NCI-H69 (cell line): ENCODE data around the gene RBM5.

ENCODE experiments used
- DNase-seq: peaks from one replicate; lab custom pipeline; 2025; lab: John Stamatoyannopoulos, UW

RBM5 gene

DNA sequence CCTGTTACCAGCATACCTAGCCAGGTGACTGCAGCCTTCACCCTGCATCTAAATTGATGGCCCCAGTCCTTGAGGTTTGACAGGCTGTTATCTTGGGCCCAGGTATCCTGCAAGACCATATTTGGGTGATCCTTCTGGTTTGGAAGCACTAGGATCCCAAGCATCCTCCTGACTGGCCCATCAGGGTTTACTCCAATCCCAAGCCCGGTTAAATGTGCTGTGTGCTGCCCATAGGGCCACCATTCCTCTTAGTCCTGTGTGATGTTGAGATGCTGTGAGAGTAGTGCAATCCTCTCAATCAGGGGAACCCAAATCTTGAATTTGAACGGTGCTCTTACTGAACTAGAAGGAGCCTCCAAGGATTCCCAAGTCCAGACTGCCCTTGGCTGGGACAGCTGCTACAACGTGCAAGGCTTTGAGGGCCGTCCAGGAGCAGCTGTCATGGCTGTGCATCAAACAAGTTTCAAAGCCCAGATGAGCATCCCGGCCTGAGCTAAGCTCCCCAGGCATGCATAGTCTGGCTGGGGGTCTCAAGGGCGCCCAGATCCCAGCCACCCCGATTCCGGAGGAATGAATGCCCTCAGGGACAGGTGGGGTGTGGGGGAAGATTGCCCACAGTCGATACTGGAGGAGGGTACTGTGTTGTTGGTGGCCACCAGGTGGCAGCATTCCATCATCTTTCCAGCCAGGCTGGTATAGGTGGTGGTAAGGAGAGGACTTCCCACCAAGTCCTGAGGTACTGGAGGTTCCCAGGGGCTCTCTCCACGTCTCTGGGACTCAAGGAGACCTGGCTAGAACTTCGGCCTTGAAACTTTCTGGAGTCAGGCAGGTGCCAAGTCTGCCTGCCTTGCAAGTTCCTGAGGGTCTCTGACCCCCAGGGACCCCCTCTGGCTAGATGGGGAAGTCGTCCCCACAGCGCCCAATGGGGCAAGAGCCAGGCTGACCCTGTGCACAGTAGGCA lies 32.6 kb downstream of the RBM5 start:
- DNase-seq, result peak; percentile 70

DNA sequence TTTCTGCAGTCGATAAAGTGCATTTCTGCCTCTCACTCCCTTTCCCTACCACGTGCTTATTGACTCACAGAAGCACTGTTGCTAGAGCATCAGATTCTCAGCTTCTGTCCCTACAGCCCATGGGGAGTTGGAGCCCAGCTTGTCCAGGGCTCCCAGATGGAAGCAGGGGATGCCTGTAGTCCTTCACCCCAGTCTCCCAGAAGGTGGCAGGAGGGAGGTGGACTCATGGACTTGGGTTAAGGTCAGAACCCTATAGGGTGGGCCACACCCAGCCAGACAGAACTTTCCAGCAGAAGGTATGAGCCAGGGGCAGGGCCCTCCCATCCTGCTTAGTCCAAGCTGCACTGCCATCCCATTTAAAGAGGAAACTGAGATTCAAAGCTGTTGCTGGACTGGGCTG lies 33.4 kb downstream of the RBM5 start:
- no peak for DNase-seq

- peak; percentile 14 for DNase-seq
Measured at GRCh38 chr3:50122661-50123391, 34.1 kb downstream of the RBM5 start.

GRCh38 chr3:50123394-50124051 lies 34.8 kb downstream of the RBM5 start:
- peak; percentile 51 for DNase-seq

DNA sequence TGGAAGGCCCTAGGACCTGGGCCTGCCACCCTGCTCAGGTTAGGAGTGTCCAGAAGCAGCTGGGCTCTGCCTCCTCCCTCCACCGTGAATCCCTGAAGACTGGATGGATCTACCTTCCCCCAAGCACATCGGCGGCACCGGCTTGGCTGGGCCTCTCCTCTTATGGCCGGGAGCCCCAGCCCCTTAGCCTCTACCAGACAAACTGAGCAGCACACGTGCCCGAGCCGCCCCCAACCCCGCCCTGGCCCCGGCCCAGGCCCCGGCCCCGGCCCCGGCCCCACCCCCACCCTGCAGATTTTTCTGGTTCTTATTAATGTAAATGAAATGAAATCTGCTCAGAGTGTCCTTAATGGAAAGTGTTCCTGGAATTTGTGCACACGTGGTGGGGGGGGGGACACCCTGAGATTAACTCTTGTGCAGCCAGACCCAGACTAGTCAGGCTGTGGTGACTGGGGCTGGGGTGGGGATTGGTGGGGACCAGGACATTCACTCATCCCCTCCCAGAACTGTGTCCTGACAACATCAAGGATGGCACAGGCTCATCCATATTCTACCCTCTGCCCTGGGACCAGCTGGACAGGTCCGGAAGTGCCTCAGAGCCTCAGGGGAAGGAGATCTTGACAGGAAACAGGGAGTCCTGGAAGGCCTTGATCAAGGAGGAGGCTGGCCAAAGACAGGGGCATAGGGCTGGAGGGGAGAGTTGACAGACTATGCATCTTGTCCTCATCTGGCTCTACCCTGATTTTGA lies 35.5 kb downstream of the RBM5 start:
- peak; percentile 48 for DNase-seq

DNA sequence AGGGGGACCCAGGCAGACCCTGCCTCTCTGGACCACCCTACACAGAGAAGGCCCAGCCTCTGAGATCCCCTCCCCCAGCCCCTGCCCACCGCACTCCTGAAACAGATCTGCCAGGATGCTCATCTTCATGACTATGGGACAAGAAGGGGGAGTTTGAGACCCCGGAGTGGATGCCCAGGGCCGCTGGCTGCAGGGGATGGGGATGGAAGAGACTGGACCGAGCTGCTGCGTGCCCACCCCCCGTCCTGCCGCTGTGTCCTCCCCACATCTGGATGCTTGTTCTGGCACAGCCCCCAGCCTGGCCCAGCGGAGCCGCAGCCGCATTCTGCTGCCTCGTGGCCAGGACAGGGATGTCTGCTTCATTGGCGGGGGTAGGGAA lies 36.1 kb downstream of the RBM5 start:
- peak; percentile 10 for DNase-seq

DNA sequence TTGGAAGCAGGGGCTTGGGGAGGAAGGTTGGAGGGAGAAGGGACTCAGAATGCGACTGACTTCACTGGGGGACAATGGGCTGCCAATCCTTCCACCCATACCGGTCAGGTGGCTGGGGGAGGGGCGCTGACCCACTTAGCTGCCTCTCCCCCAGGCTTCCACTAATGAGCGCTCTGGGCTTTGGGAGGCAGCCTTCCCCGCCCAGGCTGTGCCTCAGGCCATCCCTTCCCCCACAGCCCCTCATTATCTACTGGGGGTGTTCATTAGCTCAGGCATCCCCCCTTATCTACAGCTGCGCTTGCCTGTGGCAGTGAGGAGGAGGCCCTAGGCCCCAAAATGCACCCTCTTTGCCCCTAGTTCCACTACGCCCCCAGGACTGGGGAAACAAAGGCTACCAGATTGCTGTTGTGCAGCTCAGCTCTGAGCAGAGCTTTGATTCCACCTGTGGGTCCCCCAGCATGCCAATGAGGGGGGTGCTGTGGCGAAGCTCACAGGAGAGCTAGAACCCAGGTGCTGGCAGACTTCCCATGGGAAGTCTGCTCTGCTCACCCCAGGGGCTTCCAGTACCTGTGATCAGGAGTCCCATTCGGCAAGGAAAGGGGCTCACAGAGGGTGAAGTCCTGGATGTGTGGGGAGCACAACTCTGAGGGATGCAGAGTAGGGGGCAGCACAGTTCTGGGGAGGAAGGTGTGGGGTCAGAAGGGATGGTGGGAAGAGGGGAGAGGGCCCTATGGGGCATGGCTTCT lies 37.0 kb downstream of the RBM5 start:
- DNase-seq, result no peak

DNA sequence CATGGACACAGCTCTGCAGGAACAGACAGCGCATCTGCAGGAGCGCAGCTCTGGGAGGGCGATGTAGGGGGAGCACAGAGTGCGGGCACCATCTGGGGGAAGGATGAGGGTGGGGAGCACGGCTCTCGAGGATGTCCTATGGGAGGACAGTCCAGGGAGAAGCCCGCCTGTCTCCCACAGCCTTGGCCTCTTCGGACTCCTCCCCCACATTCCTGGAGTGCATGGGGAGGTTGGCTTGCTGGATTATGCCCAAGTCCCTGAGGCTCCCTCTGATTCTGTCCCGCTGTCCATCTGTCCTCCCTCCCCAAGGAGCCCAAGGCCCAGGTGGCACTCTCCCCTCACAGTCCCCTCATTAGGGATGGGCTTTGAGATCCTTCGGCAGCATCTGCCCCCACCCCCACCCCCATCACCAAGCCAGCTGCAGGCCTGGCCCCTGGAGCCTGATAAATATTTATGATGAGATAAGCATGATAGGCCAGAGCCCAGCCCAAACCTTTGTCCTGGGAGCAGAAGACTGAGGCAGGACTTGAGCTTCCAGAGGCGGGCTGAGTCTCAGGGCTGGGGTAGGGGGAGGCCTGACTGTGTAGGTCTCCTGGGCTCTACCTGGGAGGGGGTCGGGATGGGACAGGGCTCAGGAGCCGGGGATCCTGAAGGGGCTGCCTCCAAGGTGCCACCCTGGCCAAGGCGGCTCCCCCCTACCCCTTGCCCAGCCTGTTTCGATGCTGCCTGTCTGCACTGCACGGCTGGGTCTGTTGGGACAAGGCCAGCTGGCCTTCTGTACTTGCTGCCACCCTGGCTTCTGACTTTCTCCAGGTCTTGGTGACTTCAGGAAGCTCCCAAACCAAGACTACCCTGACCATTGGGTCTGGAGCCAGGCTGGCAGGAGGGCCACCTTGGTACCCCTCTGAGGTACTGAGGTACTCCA lies 37.8 kb downstream of the RBM5 start:
- no peak for DNase-seq

GRCh38 chr3:50127251-50127691 lies 38.6 kb downstream of the RBM5 start:
- DNase-seq, result no peak

GRCh38 chr3:50128001-50128400 lies 39.3 kb downstream of the RBM5 start:
- DNase-seq, result no peak

DNA sequence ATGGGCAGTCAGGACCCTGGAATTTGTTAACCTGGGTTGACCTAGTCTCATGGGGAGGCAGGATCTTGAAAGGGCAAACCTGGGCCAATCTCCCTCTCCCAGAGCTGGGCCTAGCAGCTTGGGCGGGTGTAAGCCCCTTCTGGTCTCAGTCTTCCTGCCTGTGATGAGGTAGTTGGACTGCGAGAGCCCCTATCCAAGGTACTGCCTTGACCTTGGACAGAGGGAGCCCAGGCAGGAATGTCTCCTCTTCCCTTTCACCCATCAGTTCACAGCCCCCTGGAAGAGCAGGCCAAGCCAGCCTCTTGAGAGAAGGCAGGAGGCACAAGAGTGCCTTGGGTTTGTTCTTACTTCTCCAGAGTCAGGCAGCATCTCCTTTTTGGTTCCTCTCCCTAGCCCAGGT lies 41.7 kb downstream of the RBM5 start:
- DNase-seq, result no peak

DNA sequence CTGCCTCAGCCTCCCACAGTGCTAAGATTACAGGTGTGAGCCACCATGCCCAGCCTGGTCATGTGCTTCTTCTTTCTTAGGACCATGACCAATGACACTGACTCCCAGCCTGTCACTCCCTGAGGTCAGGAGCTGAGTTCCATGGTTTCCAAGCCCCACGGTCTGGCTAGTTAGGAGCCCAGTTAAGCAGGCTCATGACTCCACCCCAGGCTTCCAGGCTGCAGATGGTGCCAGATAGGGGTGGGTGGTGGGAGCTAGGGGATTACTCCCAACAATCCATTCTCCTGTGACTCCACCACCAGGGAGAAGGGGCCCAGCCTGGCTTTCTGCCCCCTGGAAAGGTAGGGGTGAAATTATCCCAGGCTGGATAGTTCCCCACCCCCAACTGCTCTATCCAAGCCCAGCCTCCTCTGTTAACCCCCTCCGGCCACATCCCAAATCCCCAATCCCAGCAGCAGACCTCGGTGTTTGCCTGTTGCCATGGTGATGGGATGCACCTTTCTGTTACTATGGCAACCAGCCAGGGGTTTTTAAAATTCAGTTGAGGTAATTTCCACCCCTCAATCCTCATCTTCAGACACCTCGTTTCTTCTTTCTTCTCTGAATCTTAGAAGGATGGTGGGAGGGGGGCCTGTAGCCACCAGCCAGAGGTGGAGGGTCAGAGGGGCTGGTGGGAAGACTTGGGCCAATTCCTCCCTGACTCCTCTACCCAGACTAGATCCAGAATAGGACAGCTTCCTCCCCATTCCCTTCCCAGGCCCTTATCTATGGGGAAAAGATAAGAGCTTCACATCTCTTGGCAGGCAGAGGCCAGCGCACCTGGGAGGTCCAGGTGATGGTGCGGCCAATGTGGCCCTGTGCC lies 43.9 kb downstream of the RBM5 start:
- peak; percentile 9 for DNase-seq

DNA sequence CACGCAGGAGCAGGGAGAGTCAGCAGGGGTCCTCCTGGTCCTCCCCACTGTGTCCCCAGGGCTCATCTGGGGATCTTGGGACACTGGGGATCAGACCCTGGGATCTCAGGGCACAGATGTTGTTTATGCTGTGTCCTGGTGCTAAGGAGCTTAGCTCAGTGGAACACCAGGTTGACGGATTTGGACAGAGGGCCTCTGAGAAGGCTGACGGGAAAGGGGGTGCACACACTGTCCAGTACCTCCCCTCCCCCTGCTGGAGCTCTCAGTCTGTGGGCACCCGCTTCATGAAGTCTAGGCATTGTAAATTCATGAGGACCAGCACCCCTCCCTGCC lies 44.5 kb downstream of the RBM5 start:
- no peak for DNase-seq

- no peak for DNase-seq
Measured at GRCh38 chr3:50134367-50134766, 45.6 kb downstream of the RBM5 start.

- DNase-seq, result no peak
Measured at GRCh38 chr3:50135964-50136363, 47.2 kb downstream of the RBM5 start.

- DNase-seq, result peak; percentile 16
Measured at GRCh38 chr3:50136714-50137405, 48.1 kb downstream of the RBM5 start.

- no peak for DNase-seq
Measured at GRCh38 chr3:50137531-50137930, 48.8 kb downstream of the RBM5 start.
